Fibroblast of lung (primary cell): Measurements from ENCODE around the gene C6orf15. TPM values are rescaled to one million over a fixed set of nuclear protein-coding genes. Genes with fewer than 3 reads are reported as not detected.
A peak's percentile ranks its signal among the peaks of the same experiment; 100 is the strongest.

Experiments used
- DNase-seq, 2 donors: peaks; one replicate each; pipeline versions ENCODE4 v3.0.0 to v3.0.0-alpha.2; 2010; ENCODE audit warnings: low read depth in 2 of 2
- H2AFZ ChIP-seq: 2 replicates; pipeline ENCODE4 v1.5.1; 2012; ENCODE audit warnings: low read length, control low read depth, inconsistent platforms
- H3K27ac ChIP-seq: 2 replicates; pipeline ENCODE4 v1.5.1; 2011; ENCODE audit warnings: low read length, control low read depth; ENCODE audit not compliant: insufficient read depth
- H3K27me3 ChIP-seq: 2 replicates; pipeline ENCODE4 v1.5.1; 2011; ENCODE audit warnings: mild to moderate bottlenecking, low read length; ENCODE audit not compliant: control insufficient read depth, insufficient read depth
- H3K36me3 ChIP-seq: 2 replicates; pipeline ENCODE4 v1.5.1; 2011; ENCODE audit warnings: low read length; ENCODE audit not compliant: control insufficient read depth, insufficient read depth
- H3K4me1 ChIP-seq: 2 replicates; pipeline ENCODE4 v1.5.1; 2011; ENCODE audit warnings: low read length; ENCODE audit not compliant: control insufficient read depth, insufficient read depth; ENCODE audit errors: extremely low read depth
- H3K4me2 ChIP-seq: 2 replicates; pipeline ENCODE4 v1.5.1; 2011; ENCODE audit warnings: low read length, control low read depth; ENCODE audit not compliant: insufficient read depth; ENCODE audit errors: extremely low read depth
- H3K4me3 ChIP-seq, 4 experiments: fragments of 200-600 bp in 1 of 4; sonication (generic) in 1 of 4; replicated peaks in 1 of 4; 2 replicates each; pipeline ENCODE4 v1.5.1; 2011 to 2016; ENCODE audit warnings: low read length in 4 of 4, low read depth in 3 of 4, mild to moderate bottlenecking in 3 of 4, control low read depth in 2 of 4, inconsistent platforms in 1 of 4, mixed read lengths in 1 of 4; ENCODE audit not compliant: insufficient read depth in 1 of 4; ENCODE audit errors: control extremely low read depth in 1 of 4
- H3K79me2 ChIP-seq: 2 replicates; pipeline ENCODE4 v1.5.1; 2012; ENCODE audit warnings: mild to moderate bottlenecking, low read length, inconsistent platforms; ENCODE audit not compliant: control insufficient read depth, insufficient read depth
- H3K9ac ChIP-seq: 2 replicates; pipeline ENCODE4 v1.5.1; 2011; ENCODE audit warnings: mild to moderate bottlenecking, low read length, control low read depth; ENCODE audit not compliant: insufficient read depth
- H3K9me3 ChIP-seq: 2 replicates; pipeline ENCODE4 v1.5.1; 2012; ENCODE audit warnings: low read depth, low read length; ENCODE audit not compliant: control insufficient read depth, insufficient read depth
- H4K20me1 ChIP-seq: 2 replicates; pipeline ENCODE4 v1.5.1; 2011; ENCODE audit warnings: low read length; ENCODE audit not compliant: control insufficient read depth, insufficient read depth; ENCODE audit errors: extremely low read depth
- EZH2 ChIP-seq: IDR thresholded peaks from 2 replicates; pipeline ENCODE4 v1.5.1; 2012; ENCODE audit warnings: low read length, control low read depth, mild to moderate bottlenecking; ENCODE audit errors: missing control alignments
- polyA plus RNA-seq, 2 donors: library from polyadenylated mRNA; depleted of rRNA in 1 of 2; stranded (reverse) in 1 of 2; unstranded in 1 of 2; fragments of >200 nt; gene quantifications; 2 replicates each; pipeline ENCODE4 v1.2.1, GENCODE V29; 2011 to 2012; ENCODE audit warnings: missing spikeins in 1 of 2
- total RNA-seq: library from RNA; depleted of rRNA; stranded (reverse); fragments of >200 nt; gene quantifications from 2 replicates; pipeline ENCODE4 v1.2.1, GENCODE V29; 2014
- TF ChIP-seq, protein P1 (sequence below), 2 donors: IDR thresholded peaks in 1 of 2; conservative IDR thresholded peaks in 1 of 2; 1 replicate in 1 of 2; 2 replicates in 1 of 2; pipeline ENCODE4 v1.5.1; 2011 to 2012; ENCODE audit warnings: low read length in 2 of 2, control low read depth in 1 of 2, inconsistent platforms in 1 of 2, low read depth in 1 of 2, mild to moderate bottlenecking in 1 of 2

Gene C6orf15
- total and polyA plus RNA-seq, 2 donors (not counting 1 experiment from before 2014, with no cell fraction given) = not detected

DNA sequence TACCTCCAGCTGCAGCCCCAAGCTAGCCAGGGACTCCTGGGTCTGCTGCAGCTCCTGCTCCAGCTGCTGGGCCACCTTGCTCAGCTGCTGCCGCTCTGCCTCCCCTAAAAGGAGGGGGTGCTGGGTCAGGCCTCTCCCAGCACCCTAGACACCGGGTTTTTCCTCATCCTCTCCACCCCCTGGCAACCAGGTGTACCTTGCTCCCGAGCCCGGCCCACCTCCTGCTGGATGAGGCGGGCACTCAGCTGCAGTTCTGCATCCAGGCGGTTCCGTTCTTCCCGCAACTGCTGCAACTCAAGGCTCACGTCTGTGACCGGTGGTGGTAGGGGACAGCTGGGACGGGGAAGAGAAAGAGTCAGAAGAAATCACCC, 32.6 kb upstream of the C6orf15 start:
- H3K4me2 ChIP-seq = no peak overlapping the region
- H3K36me3 ChIP-seq = peaks cover 3% of the 10 kb centered on the region
- H3K27me3 ChIP-seq = no peaks in the 10 kb centered on the region

GRCh38 chr6:31144296-31144969, 32.1 kb upstream of the C6orf15 start:
- Histone ChIP-seq H3K9me3 (no peaks in the 10 kb centered on the region), H3K27me3 (no peaks in the 10 kb centered on the region), H3K4me1 (no peaks in the 10 kb centered on the region), H4K20me1 (no peaks in the 10 kb centered on the region), H3K79me2 (no peaks in the 10 kb centered on the region), H3K4me2 (no peak overlapping the region), H3K4me3 (no peak overlapping the region), H3K9ac (no peak overlapping the region), H3K36me3 (peaks cover 3% of the 10 kb centered on the region), H2AFZ (no peak overlapping the region), H3K27ac (no peak overlapping the region)
- TF ChIP-seq, protein P1, sequence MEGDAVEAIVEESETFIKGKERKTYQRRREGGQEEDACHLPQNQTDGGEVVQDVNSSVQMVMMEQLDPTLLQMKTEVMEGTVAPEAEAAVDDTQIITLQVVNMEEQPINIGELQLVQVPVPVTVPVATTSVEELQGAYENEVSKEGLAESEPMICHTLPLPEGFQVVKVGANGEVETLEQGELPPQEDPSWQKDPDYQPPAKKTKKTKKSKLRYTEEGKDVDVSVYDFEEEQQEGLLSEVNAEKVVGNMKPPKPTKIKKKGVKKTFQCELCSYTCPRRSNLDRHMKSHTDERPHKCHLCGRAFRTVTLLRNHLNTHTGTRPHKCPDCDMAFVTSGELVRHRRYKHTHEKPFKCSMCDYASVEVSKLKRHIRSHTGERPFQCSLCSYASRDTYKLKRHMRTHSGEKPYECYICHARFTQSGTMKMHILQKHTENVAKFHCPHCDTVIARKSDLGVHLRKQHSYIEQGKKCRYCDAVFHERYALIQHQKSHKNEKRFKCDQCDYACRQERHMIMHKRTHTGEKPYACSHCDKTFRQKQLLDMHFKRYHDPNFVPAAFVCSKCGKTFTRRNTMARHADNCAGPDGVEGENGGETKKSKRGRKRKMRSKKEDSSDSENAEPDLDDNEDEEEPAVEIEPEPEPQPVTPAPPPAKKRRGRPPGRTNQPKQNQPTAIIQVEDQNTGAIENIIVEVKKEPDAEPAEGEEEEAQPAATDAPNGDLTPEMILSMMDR (conservative IDR thresholded peaks at IDR 0.05 in 1 of 2, IDR thresholded peaks at IDR 0.05 in 1 of 2; ENCODE audit: low read depth in 1 of 2, low read length in 2 of 2) = no peak
- no peak for TF ChIP-seq EZH2
- DNase-seq = no peak

More for the DNA sequence above, 32.6 kb upstream of the C6orf15 start:
- Histone ChIP-seq H4K20me1 (no peaks in the 10 kb centered on the region), H3K4me1 (no peaks in the 10 kb centered on the region), H3K27ac (no peak overlapping the region), H3K79me2 (no peaks in the 10 kb centered on the region), H3K9ac (no peak overlapping the region), H3K4me3 (no peak overlapping the region), H3K9me3 (no peaks in the 10 kb centered on the region), H2AFZ (no peak overlapping the region)
- no peak for DNase-seq
- no peak for TF ChIP-seq EZH2

- Histone ChIP-seq H3K4me1 (no peaks in the 10 kb centered on the region), H3K9ac (no peak overlapping the region), H3K4me3 (no peak overlapping the region), H3K36me3 (peaks cover 1% of the 10 kb centered on the region), H2AFZ (no peak overlapping the region), H4K20me1 (no peaks in the 10 kb centered on the region), H3K9me3 (no peaks in the 10 kb centered on the region), H3K27ac (no peak overlapping the region), H3K27me3 (no peaks in the 10 kb centered on the region), H3K79me2 (no peaks in the 10 kb centered on the region), H3K4me2 (no peak overlapping the region)
- TF ChIP-seq EZH2 = no peak
- TF ChIP-seq, protein P1 (conservative IDR thresholded peaks at IDR 0.05 in 1 of 2, IDR thresholded peaks at IDR 0.05 in 1 of 2; ENCODE audit: low read depth in 1 of 2, low read length in 2 of 2) = no peak
- peak; percentile 66 to 90 for DNase-seq
These were observed 30.8 kb upstream of the C6orf15 start for GRCh38 chr6:31143148-31143547.
